IMR-90 (cell line): Measurements from ENCODE around the gene NKAIN2. TPM values are rescaled to one million over a fixed set of nuclear protein-coding genes. Genes with fewer than 3 reads are reported as not detected.

Source experiments
- ATAC-seq: fragments of 200-7000 bp; cut with Tn5 transposase; 2 replicates; pipeline ENCODE4 v1.9.1; 2020; ENCODE audit warnings: low read depth, mild to moderate bottlenecking, moderate library complexity
- BruUV-seq: library from RNA; stranded (reverse); fragments of 400-500 nt; replicated peaks from 2 replicates; lab custom pipeline; 2021; lab: Mats Ljungman, UMichigan
- CTCF ChIA-PET: fragments of 300-600 bp; formaldehyde crosslinking; extraction: SDS; loops from one replicate; lab custom pipeline; 2021; ENCODE audit warnings: antibody characterized with exemption; lab: Yijun Ruan, JAX
- POLR2A ChIA-PET: fragments of 300-600 bp; sonication (Branson Sonifier 250); formaldehyde crosslinking; loops from one replicate; lab custom pipeline; 2022; ENCODE audit warnings: antibody characterized with exemption; ENCODE audit not compliant: unreplicated experiment; lab: Charles Lee
- DNase-seq: peaks from one replicate; pipeline ENCODE4 v3.0.0; 2013
- H2AFZ ChIP-seq: replicated peaks from 2 replicates; pipeline ENCODE3; 2013; ENCODE audit warnings: low read length, mild to moderate bottlenecking; ENCODE audit not compliant: poor library complexity
- H2AK5ac ChIP-seq: 2 replicates; pipeline ENCODE4 v1.6.1; 2013; ENCODE audit warnings: low read depth, low read length, inconsistent platforms
- H2AK9ac ChIP-seq: replicated peaks from 2 replicates; pipeline ENCODE3; 2013; ENCODE audit warnings: mild to moderate bottlenecking, low read depth, low read length, moderate library complexity; ENCODE audit not compliant: poor library complexity
- H2BK120ac ChIP-seq: 2 replicates; pipeline ENCODE4 v1.6.1; 2013; ENCODE audit warnings: low read depth, low read length, inconsistent platforms
- H2BK15ac ChIP-seq: 3 replicates; pipeline ENCODE4 v1.6.1; 2013; ENCODE audit warnings: low read depth, low read length, inconsistent platforms
- H2BK20ac ChIP-seq: 2 replicates; pipeline ENCODE4 v1.6.1; 2013; ENCODE audit warnings: low read depth, mild to moderate bottlenecking, inconsistent platforms, low read length, moderate library complexity
- H2BK5ac ChIP-seq: 2 replicates; pipeline ENCODE4 v1.6.1; 2013; ENCODE audit warnings: mild to moderate bottlenecking, low read depth, low read length, inconsistent platforms; ENCODE audit not compliant: poor library complexity, severe bottlenecking
- H3K14ac ChIP-seq: replicated peaks from 2 replicates; pipeline ENCODE4 v1.6.1; 2013; ENCODE audit warnings: low read depth, low read length, inconsistent platforms
- H3K18ac ChIP-seq: 2 replicates; pipeline ENCODE4 v1.6.1; 2013; ENCODE audit warnings: low read depth, low read length, control low read depth
- H3K23ac ChIP-seq: 2 replicates; pipeline ENCODE4 v1.6.1; 2013; ENCODE audit warnings: low read depth, low read length, inconsistent platforms
- H3K27ac ChIP-seq: 2 replicates; pipeline ENCODE4 v1.5.1; 2013; ENCODE audit warnings: mild to moderate bottlenecking, control low read depth, low read length; ENCODE audit not compliant: insufficient read depth
- H3K27me3 ChIP-seq: 2 replicates; pipeline ENCODE4 v1.6.1; 2013; ENCODE audit warnings: low read length; ENCODE audit not compliant: control insufficient read depth, insufficient read depth
- H3K36me3 ChIP-seq: 2 replicates; pipeline ENCODE4 v1.6.1; 2013; ENCODE audit warnings: low read length, mixed read lengths; ENCODE audit not compliant: control insufficient read depth, insufficient read depth
- H3K4ac ChIP-seq: 2 replicates; pipeline ENCODE4 v1.6.1; 2013; ENCODE audit warnings: low read depth, low read length, inconsistent platforms
- H3K4me1 ChIP-seq: 2 replicates; pipeline ENCODE4 v1.6.1; 2013; ENCODE audit warnings: low read length, mixed read lengths; ENCODE audit not compliant: control insufficient read depth, insufficient read depth
- H3K4me2 ChIP-seq: 2 replicates; pipeline ENCODE4 v1.6.1; 2013; ENCODE audit warnings: low read depth, mild to moderate bottlenecking, control low read depth, low read length, moderate library complexity
- H3K4me3 ChIP-seq: 2 replicates; pipeline ENCODE4 v1.5.1; 2013; ENCODE audit warnings: low read depth, mild to moderate bottlenecking, control low read depth, low read length, moderate library complexity; ENCODE audit not compliant: insufficient read depth
- H3K56ac ChIP-seq: 2 replicates; pipeline ENCODE4 v1.6.1; 2013; ENCODE audit warnings: low read length, inconsistent platforms; ENCODE audit not compliant: insufficient read depth; ENCODE audit errors: extremely low read depth
- H3K79me1 ChIP-seq, 2 experiments: 2 replicates each; pipeline ENCODE4 v1.6.1; 2013; ENCODE audit warnings: low read length in 2 of 2, inconsistent platforms in 1 of 2, low read depth in 1 of 2
- H3K9ac ChIP-seq: 2 replicates; pipeline ENCODE4 v1.6.1; 2013; ENCODE audit warnings: low read depth, low read length, control low read depth
- H3K9me1 ChIP-seq: 2 replicates; pipeline ENCODE4 v1.6.1; 2013; ENCODE audit warnings: low read length, inconsistent platforms; ENCODE audit not compliant: insufficient read depth
- H3K9me3 ChIP-seq: 2 replicates; pipeline ENCODE4 v1.6.1; 2013; ENCODE audit warnings: low read length; ENCODE audit not compliant: control insufficient read depth, insufficient read depth
- H4K20me1 ChIP-seq: 2 replicates; pipeline ENCODE4 v1.6.1; 2013; ENCODE audit warnings: low read length, inconsistent platforms; ENCODE audit not compliant: insufficient read depth
- H4K5ac ChIP-seq: 2 replicates; pipeline ENCODE4 v1.6.1; 2013; ENCODE audit warnings: mild to moderate bottlenecking, low read depth, low read length, control low read depth
- H4K8ac ChIP-seq, 2 experiments: 2 replicates each; pipeline ENCODE4 v1.6.1; 2013; ENCODE audit warnings: low read depth in 2 of 2, low read length in 2 of 2, control low read depth in 1 of 2, inconsistent platforms in 1 of 2
- H4K91ac ChIP-seq: 2 replicates; pipeline ENCODE4 v1.6.1; 2013; ENCODE audit warnings: low read depth, low read length, inconsistent platforms; ENCODE audit not compliant: insufficient read depth
- BHLHE40 ChIP-seq: fragments of 150-350 bp; IDR thresholded peaks from 2 replicates; pipeline ENCODE4 v1.6.1; 2016; ENCODE audit warnings: mild to moderate bottlenecking, low read depth, low read length
- CEBPB ChIP-seq: IDR thresholded peaks from 2 replicates; pipeline ENCODE4 v1.6.1; 2012; ENCODE audit warnings: low read depth, low read length, improper control_type of control experiment
- CHD1 ChIP-seq: IDR thresholded peaks from 2 replicates; pipeline ENCODE4 v1.6.1; 2012; ENCODE audit warnings: low read depth, low read length, improper control_type of control experiment
- FOS ChIP-seq: fragments of 150-350 bp; IDR thresholded peaks from 2 replicates; pipeline ENCODE4 v1.6.1; 2016; ENCODE audit warnings: low read depth, low read length
- MAFK ChIP-seq: IDR thresholded peaks from 2 replicates; pipeline ENCODE4 v1.6.1; 2012; ENCODE audit warnings: low read depth, low read length, improper control_type of control experiment
- MAZ ChIP-seq: IDR thresholded peaks from 2 replicates; pipeline ENCODE4 v1.6.1; 2012; ENCODE audit warnings: low read depth, mild to moderate bottlenecking, low read length, improper control_type of control experiment, moderate library complexity, borderline replicate concordance
- NFE2L2 ChIP-seq: fragments of 150-350 bp; IDR thresholded peaks from 2 replicates; pipeline ENCODE4 v1.6.1; 2016; ENCODE audit warnings: low read depth, mild to moderate bottlenecking, low read length
- POLR2A ChIP-seq: IDR thresholded peaks from 2 replicates; pipeline ENCODE4 v1.6.1; 2012; ENCODE audit warnings: mild to moderate bottlenecking, low read depth, low read length
- RAD21 ChIP-seq: IDR thresholded peaks from 2 replicates; pipeline ENCODE4 v1.6.1; 2012; ENCODE audit warnings: low read length, improper control_type of control experiment
- RCOR1 ChIP-seq: IDR thresholded peaks from 2 replicates; pipeline ENCODE4 v1.6.1; 2012; ENCODE audit warnings: mild to moderate bottlenecking, low read length, improper control_type of control experiment; ENCODE audit not compliant: insufficient replicate concordance
- RFX5 ChIP-seq: IDR thresholded peaks from 2 replicates; pipeline ENCODE4 v1.8.0; 2012; ENCODE audit warnings: low read depth, mild to moderate bottlenecking, low read length, moderate library complexity
- SMC3 ChIP-seq: fragments of 150-350 bp; IDR thresholded peaks from 2 replicates; pipeline ENCODE4 v1.6.1; 2016; ENCODE audit warnings: low read depth, mild to moderate bottlenecking, antibody characterized with exemption, low read length, moderate library complexity
- WGBS, 2 experiments: methylation state at CpG; one replicate each; pipeline versions ENCODE4 v1.1.5 to v1.1.7; 2013; ENCODE audit warnings: missing lambda C conversion rate in 2 of 2; ENCODE audit not compliant: insufficient read length in 1 of 2; ENCODE audit errors: extremely low coverage in 2 of 2; 5-methylcytosine and 5-hydroxymethylcytosine counted together
- dilution Hi-C: fragments of 300-500 bp; cut with HindIII; formaldehyde crosslinking; loops from one replicate; pipeline ENCODE4 v1.14.3; 2018; ENCODE audit warnings: low sequenced_read_pairs; ENCODE audit not compliant: unreplicated experiment
- in situ Hi-C: fragments of 300-500 bp; cut with MboI; formaldehyde crosslinking; loops from 3 replicates; pipeline ENCODE4 v1.14.3; 2019; ENCODE audit warnings: low sequenced_read_pairs, inconsistent platforms, mixed read lengths
- intact Hi-C: fragments of 100-400 bp; cut with micrococcal nuclease; formaldehyde crosslinking; loops from 2 replicates; pipeline ENCODE4 v1.10.0; 2022
- polyA plus RNA-seq, 3 experiments: library from polyadenylated mRNA; depleted of rRNA; stranded (reverse); fragments of >200 nt; gene quantifications; 2 replicates each; pipeline ENCODE4 v1.2.3, GENCODE V29; 2012; ENCODE audit warnings: low replicate concordance in 1 of 3
- total RNA-seq: library from RNA; depleted of rRNA; stranded (reverse); fragments of >200 nt; gene quantifications from 2 replicates; pipeline ENCODE4 v1.2.3, GENCODE V29; 2012
- TF ChIP-seq, protein P1 (sequence below): fragments of 150-350 bp; IDR thresholded peaks from 2 replicates; pipeline ENCODE4 v1.6.1; 2017; ENCODE audit warnings: mild to moderate bottlenecking, antibody characterized with exemption, low read length, low read depth
- TF ChIP-seq, protein P2 (sequence below): fragments of 150-350 bp; IDR thresholded peaks from 2 replicates; pipeline ENCODE4 v1.6.1; 2016; ENCODE audit warnings: low read depth, mild to moderate bottlenecking, low read length, moderate library complexity, borderline replicate concordance
- TF ChIP-seq, protein P3 (sequence below): conservative IDR thresholded peaks from 2 replicates; pipeline ENCODE4 v1.5.1; 2012; ENCODE audit warnings: mild to moderate bottlenecking, low read depth, low read length, improper control_type of control experiment

NKAIN2 gene
- total and polyA plus RNA-seq, 2 of the 4 experiments (the other 2 are of a cell fraction) = not detected

DNA sequence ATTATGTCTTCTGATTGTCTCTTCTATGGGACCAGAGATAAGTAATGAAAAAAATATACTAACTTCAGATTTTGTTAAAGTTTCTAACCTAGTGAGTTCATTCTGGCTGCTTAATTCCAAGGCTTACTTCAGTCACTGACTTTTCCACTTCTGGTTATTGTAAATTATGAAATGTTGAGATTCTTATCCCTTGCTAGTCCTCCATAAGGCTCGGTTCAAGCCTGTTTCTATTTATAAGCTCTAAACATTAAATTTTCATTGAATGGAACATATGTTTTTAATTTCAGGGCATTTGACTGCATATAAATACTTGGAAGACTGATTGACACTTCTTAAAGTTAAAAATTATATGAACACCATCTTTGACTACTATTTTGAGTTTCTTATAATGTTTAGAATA is 23.6 kb upstream of the NKAIN2 start:
- in situ Hi-C loops (no loop called here), dilution Hi-C loops (no loop called here), intact Hi-C loops (no loop called here)
- Histone ChIP-seq H2BK20ac (no peak overlapping the region), H3K9me1 (no peaks in the 10 kb centered on the region), H3K9me3 (no peaks in the 10 kb centered on the region), H3K4me3 (no peak overlapping the region), H3K18ac (no peak overlapping the region), H2BK120ac (no peak overlapping the region), H2BK5ac (no peak overlapping the region), H3K4me2 (no peak overlapping the region), H3K56ac (no peak overlapping the region), H4K8ac (no peak overlapping the region), H3K9ac (no peak overlapping the region), H4K91ac (no peak overlapping the region), H3K4me1 (no peaks in the 10 kb centered on the region), H2AFZ (no peak overlapping the region), H2AK5ac (no peak overlapping the region), H3K79me1 (no peaks in the 10 kb centered on the region), H3K14ac (no peak overlapping the region), H3K4ac (no peak overlapping the region), H4K20me1 (no peaks in the 10 kb centered on the region), H3K27ac (no peak overlapping the region), H3K23ac (no peak overlapping the region), H3K27me3 (no peaks in the 10 kb centered on the region), H3K36me3 (no peaks in the 10 kb centered on the region), H2BK15ac (no peak overlapping the region), H4K5ac (no peak overlapping the region), H2AK9ac (no peak overlapping the region)
- POLR2A ChIA-PET = no interaction called here
- DNase-seq (no peak), ATAC-seq (no peak)
- no CpG with 5 or more reads among the region's 1 CpG for WGBS, 2 experiments
- CTCF ChIA-PET = no interaction called here
- TF ChIP-seq, protein P1, sequence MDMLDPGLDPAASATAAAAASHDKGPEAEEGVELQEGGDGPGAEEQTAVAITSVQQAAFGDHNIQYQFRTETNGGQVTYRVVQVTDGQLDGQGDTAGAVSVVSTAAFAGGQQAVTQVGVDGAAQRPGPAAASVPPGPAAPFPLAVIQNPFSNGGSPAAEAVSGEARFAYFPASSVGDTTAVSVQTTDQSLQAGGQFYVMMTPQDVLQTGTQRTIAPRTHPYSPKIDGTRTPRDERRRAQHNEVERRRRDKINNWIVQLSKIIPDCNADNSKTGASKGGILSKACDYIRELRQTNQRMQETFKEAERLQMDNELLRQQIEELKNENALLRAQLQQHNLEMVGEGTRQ = no peak
- no peak for TF ChIP-seq NFE2L2
- TF ChIP-seq RFX5 = no peak
- TF ChIP-seq RCOR1 = no peak
- no peak for TF ChIP-seq RAD21
- no peak for TF ChIP-seq SMC3
- TF ChIP-seq MAFK = no peak
- TF ChIP-seq MAZ = no peak
- TF ChIP-seq BHLHE40 = no peak
- no peak for TF ChIP-seq CEBPB
- no peak for TF ChIP-seq POLR2A
- TF ChIP-seq, protein P2, sequence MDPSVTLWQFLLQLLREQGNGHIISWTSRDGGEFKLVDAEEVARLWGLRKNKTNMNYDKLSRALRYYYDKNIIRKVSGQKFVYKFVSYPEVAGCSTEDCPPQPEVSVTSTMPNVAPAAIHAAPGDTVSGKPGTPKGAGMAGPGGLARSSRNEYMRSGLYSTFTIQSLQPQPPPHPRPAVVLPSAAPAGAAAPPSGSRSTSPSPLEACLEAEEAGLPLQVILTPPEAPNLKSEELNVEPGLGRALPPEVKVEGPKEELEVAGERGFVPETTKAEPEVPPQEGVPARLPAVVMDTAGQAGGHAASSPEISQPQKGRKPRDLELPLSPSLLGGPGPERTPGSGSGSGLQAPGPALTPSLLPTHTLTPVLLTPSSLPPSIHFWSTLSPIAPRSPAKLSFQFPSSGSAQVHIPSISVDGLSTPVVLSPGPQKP = no peak
- no peak for TF ChIP-seq CHD1
- TF ChIP-seq, protein P3, sequence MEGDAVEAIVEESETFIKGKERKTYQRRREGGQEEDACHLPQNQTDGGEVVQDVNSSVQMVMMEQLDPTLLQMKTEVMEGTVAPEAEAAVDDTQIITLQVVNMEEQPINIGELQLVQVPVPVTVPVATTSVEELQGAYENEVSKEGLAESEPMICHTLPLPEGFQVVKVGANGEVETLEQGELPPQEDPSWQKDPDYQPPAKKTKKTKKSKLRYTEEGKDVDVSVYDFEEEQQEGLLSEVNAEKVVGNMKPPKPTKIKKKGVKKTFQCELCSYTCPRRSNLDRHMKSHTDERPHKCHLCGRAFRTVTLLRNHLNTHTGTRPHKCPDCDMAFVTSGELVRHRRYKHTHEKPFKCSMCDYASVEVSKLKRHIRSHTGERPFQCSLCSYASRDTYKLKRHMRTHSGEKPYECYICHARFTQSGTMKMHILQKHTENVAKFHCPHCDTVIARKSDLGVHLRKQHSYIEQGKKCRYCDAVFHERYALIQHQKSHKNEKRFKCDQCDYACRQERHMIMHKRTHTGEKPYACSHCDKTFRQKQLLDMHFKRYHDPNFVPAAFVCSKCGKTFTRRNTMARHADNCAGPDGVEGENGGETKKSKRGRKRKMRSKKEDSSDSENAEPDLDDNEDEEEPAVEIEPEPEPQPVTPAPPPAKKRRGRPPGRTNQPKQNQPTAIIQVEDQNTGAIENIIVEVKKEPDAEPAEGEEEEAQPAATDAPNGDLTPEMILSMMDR = no peak
- no peak for TF ChIP-seq FOS
- no TSS peak for BruUV-seq
